Measurements from ENCODE around the gene GPRC5D. TPM values are rescaled to one million over a fixed set of nuclear protein-coding genes. Genes with fewer than 3 reads are reported as not detected.

GPRC5D gene
- total RNA-seq, 1 donor from 2014 or later: not detected

GRCh38 chr12:12922191-12922616, 29.8 kb downstream of the GPRC5D start:
- Mint-ChIP-seq H3K27ac (peak overlapping the region; percentile 64), H3K27me3 (ENCODE audit: low read depth) (no peaks in the 10 kb centered on the region), H3K4me3 (no peak overlapping the region), H3K36me3 (peaks cover 17% of the 10 kb centered on the region), H3K9me3 (no peaks in the 10 kb centered on the region), H3K4me1 (peaks cover 27% of the 10 kb centered on the region)
- TF ChIP-seq, protein P1, sequence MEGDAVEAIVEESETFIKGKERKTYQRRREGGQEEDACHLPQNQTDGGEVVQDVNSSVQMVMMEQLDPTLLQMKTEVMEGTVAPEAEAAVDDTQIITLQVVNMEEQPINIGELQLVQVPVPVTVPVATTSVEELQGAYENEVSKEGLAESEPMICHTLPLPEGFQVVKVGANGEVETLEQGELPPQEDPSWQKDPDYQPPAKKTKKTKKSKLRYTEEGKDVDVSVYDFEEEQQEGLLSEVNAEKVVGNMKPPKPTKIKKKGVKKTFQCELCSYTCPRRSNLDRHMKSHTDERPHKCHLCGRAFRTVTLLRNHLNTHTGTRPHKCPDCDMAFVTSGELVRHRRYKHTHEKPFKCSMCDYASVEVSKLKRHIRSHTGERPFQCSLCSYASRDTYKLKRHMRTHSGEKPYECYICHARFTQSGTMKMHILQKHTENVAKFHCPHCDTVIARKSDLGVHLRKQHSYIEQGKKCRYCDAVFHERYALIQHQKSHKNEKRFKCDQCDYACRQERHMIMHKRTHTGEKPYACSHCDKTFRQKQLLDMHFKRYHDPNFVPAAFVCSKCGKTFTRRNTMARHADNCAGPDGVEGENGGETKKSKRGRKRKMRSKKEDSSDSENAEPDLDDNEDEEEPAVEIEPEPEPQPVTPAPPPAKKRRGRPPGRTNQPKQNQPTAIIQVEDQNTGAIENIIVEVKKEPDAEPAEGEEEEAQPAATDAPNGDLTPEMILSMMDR (IDR thresholded peaks at IDR 0.05; ENCODE audit: unreplicated experiment): no peak
- no peak for DNase-seq (ENCODE audit: low spot score in 2 of 2, unreplicated experiment in 2 of 2)

DNA sequence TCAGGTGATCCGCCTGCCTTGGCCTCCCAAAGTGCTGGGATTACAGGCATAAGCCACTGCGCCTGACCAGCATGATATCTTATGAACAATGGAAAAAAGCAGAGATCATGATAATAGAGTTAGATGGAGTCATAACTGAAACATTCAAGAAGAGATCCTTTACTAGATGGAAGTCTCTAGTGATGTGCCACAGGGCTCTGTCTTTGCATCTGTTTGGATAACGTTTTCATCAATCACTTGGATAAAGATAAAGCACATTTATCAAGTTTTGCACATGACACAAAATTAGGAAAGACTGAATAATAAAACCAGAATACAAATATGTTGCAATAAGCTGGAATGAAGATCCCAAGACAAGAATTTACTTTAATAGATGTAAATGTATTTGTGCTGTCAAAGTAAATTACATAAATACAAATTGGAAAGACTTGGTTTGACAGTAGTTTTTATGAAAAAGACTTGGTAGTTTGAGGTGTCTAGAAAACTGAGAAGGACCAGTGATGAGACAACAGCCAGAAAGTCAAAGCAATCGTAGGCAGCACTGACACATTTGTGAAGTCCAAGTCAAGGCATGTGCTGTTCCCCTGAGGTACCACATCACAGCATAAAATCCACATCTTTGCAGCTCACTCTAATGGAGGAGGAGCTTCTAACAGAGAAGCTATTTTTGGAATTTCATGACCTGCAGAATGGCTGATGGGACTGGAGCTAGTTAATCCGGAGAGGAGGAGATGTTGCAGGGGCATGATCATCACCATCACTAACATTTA, 32.1 kb downstream of the GPRC5D start:
- H3K27me3 Mint-ChIP-seq (ENCODE audit: low read depth): no peaks in the 10 kb centered on the region
- no peak overlapping the region for H3K4me3 Mint-ChIP-seq
- H3K27ac Mint-ChIP-seq: peak overlapping the region; percentile 43
- H3K4me1 Mint-ChIP-seq: peaks cover 22% of the 10 kb centered on the region
- no peaks in the 10 kb centered on the region for H3K9me3 Mint-ChIP-seq
- DNase-seq (ENCODE audit: low spot score in 2 of 2, unreplicated experiment in 2 of 2): no peak
- peaks cover 20% of the 10 kb centered on the region for H3K36me3 Mint-ChIP-seq
- TF ChIP-seq, protein P1 (IDR thresholded peaks at IDR 0.05; ENCODE audit: unreplicated experiment): no peak

GRCh38 chr12:12918781-12919389, 33.1 kb downstream of the GPRC5D start:
- DNase-seq (ENCODE audit: low spot score in 2 of 2, unreplicated experiment in 2 of 2): no peak
- H3K27ac Mint-ChIP-seq: no peak overlapping the region
- H3K4me1 Mint-ChIP-seq: peaks cover 23% of the 10 kb centered on the region
- peaks cover 17% of the 10 kb centered on the region for H3K36me3 Mint-ChIP-seq
- no peaks in the 10 kb centered on the region for H3K9me3 Mint-ChIP-seq
- no peak overlapping the region for H3K4me3 Mint-ChIP-seq
- TF ChIP-seq, protein P1 (IDR thresholded peaks at IDR 0.05; ENCODE audit: unreplicated experiment): no peak
- no peaks in the 10 kb centered on the region for H3K27me3 Mint-ChIP-seq (ENCODE audit: low read depth)

GRCh38 chr12:12917517-12917916, 34.5 kb downstream of the GPRC5D start:
- peaks cover 29% of the 10 kb centered on the region for H3K36me3 Mint-ChIP-seq
- TF ChIP-seq, protein P1 (IDR thresholded peaks at IDR 0.05; ENCODE audit: unreplicated experiment): no peak
- H3K27me3 Mint-ChIP-seq (ENCODE audit: low read depth): no peaks in the 10 kb centered on the region
- H3K9me3 Mint-ChIP-seq: no peaks in the 10 kb centered on the region
- H3K4me1 Mint-ChIP-seq: peaks cover 27% of the 10 kb centered on the region
- H3K27ac Mint-ChIP-seq: no peak overlapping the region
- no peak for DNase-seq (ENCODE audit: low spot score in 2 of 2, unreplicated experiment in 2 of 2)
- H3K4me3 Mint-ChIP-seq: no peak overlapping the region

DNA sequence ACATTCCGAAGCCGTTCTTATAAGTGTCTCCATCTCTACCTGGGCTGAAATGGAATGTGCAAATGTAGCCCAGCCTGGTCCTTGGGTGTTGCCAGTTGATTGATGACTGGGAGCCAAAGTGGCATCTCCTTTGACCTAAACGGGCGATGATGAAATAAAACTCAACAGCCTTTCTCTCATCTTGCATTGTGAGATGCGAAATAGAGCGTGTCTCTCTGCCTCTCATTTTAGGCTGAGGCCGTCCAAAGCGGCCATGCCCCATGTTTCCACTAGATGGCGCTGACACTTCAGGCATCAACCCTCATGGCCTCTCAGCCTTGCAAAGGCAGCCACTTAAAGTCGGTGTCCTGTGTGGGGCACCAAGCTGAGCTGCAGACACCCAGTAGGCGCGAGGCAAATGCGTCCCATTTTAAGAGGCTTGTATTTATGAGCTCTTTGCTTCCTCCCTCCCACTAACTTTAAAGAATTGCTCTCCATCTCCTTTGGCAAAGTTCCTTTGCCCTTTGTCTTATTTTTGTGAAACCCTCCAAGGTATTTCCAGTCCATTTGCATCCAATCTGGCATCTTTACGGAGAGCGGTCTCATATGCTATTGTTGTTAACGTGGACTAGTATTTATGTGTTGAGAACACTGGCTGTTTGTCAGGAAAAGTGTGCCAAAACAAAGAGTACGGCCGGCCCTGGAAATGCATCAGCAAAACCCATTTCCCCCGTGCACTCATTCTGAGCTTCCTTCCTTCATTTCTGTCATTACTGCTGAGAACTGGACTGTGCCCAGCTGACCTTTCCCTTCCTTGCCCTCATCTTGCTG, 35.6 kb downstream of the GPRC5D start:
- Mint-ChIP-seq H3K27me3 (ENCODE audit: low read depth) (no peaks in the 10 kb centered on the region), H3K27ac (peak overlapping the region; percentile 78)

More for the DNA sequence above, 35.6 kb downstream of the GPRC5D start:
- Mint-ChIP-seq H3K36me3 (peaks cover 33% of the 10 kb centered on the region), H3K4me3 (no peak overlapping the region), H3K9me3 (no peaks in the 10 kb centered on the region), H3K4me1 (peaks cover 22% of the 10 kb centered on the region)
- peak; percentile 37 to 88 for DNase-seq (ENCODE audit: low spot score in 2 of 2, unreplicated experiment in 2 of 2)
- TF ChIP-seq, protein P1 (IDR thresholded peaks at IDR 0.05; ENCODE audit: unreplicated experiment): peak; percentile 95

All from mesothelial cell of epicardium (in vitro differentiated cells).